NCI-H460 (cell line): ENCODE results near the gene RBMS1. TPM values are rescaled to one million over a fixed set of nuclear protein-coding genes. Genes with fewer than 3 reads are reported as not detected.

Source experiments
- DNase-seq: peaks from one replicate; pipeline ENCODE4 v3.0.0-alpha.2; 2016; ENCODE audit warnings: low read depth; ENCODE audit errors: extremely low read depth
- total RNA-seq: library from RNA; depleted of rRNA; stranded (reverse); fragments of >200 nt; shearing (Covaris generic); gene quantifications from 2 replicates; pipeline ENCODE4 v1.2.3, GENCODE V29; 2014

RBMS1 gene
- total RNA-seq, 1 experiment from 2014 or later: 45.9 TPM

- no peak for DNase-seq
Measured at GRCh38 chr2:160366474-160366873, 127.1 kb downstream of the RBMS1 start.

- no peak for DNase-seq
Measured at GRCh38 chr2:160365716-160366367, 127.8 kb downstream of the RBMS1 start.

GRCh38 chr2:160364364-160364763, 129.2 kb downstream of the RBMS1 start:
- DNase-seq: no peak

- no peak for DNase-seq
Measured at GRCh38 chr2:160363961-160364360, 129.6 kb downstream of the RBMS1 start.

GRCh38 chr2:160363055-160363454, 130.6 kb downstream of the RBMS1 start:
- no peak for DNase-seq

- no peak for DNase-seq
Measured at GRCh38 chr2:160362541-160362940, 131.1 kb downstream of the RBMS1 start.

GRCh38 chr2:160362018-160362417, 131.6 kb downstream of the RBMS1 start:
- DNase-seq: no peak

- DNase-seq: no peak
Measured at GRCh38 chr2:160360089-160360757, 133.4 kb downstream of the RBMS1 start.

GRCh38 chr2:160358046-160358445, 135.6 kb downstream of the RBMS1 start:
- DNase-seq: no peak

- DNase-seq: no peak
Measured at GRCh38 chr2:160356485-160356884, 137.1 kb downstream of the RBMS1 start.

GRCh38 chr2:160355080-160355479, 138.5 kb downstream of the RBMS1 start:
- DNase-seq: no peak

GRCh38 chr2:160354677-160355076, 138.9 kb downstream of the RBMS1 start:
- DNase-seq: no peak

- no peak for DNase-seq
Measured at GRCh38 chr2:160353813-160354212, 139.8 kb downstream of the RBMS1 start.

- peak; percentile 51 for DNase-seq
Measured at GRCh38 chr2:160353166-160353565, 140.4 kb downstream of the RBMS1 start.

GRCh38 chr2:160352500-160352899, 141.1 kb downstream of the RBMS1 start:
- DNase-seq: no peak

- no peak for DNase-seq
Measured at GRCh38 chr2:160351956-160352355, 141.7 kb downstream of the RBMS1 start.

GRCh38 chr2:160349306-160349705, 144.3 kb downstream of the RBMS1 start:
- DNase-seq: no peak

GRCh38 chr2:160347269-160347863, 146.2 kb downstream of the RBMS1 start:
- DNase-seq: no peak

- no peak for DNase-seq
Measured at GRCh38 chr2:160345071-160345764, 148.4 kb downstream of the RBMS1 start.

- DNase-seq: no peak
Measured at GRCh38 chr2:160343404-160343803, 150.2 kb downstream of the RBMS1 start.

GRCh38 chr2:160339726-160340125, 153.9 kb downstream of the RBMS1 start:
- no peak for DNase-seq
